ENCODE data around the gene AIG1.

DNA sequence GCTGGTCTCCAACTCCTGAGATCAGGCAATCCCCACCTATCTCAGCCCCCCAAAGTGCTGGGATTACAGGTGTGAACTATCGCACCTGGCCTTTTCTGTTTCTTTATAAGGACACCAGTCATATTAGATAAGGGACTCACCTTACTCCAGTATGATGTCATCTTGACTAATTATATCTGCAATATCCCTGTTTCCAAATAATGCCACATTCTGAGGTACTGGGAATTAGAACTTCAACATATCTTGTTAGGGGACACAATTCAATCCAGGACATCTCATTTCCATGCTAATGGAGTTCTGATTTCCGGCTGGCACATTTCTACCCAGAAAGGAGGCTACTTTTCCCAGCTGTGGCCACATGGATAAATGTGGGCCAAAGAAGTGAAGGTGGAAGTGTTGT is 6.4 kb upstream of the AIG1 start:
- TF ChIP-seq REST (IDR thresholded peaks at IDR 0.05; ENCODE audit: borderline replicate concordance) = no peak
- TF ChIP-seq CTCF (IDR thresholded peaks at IDR 0.05; ENCODE audit: poor library complexity, severe bottlenecking) = no peak
- TF ChIP-seq POLR2AphosphoS5 (IDR thresholded peaks at IDR 0.05) = no peak
